Endothelial cell of umbilical vein (primary cell): ENCODE data around the gene DNAL1. TPM values are rescaled to one million over a fixed set of nuclear protein-coding genes. Genes with fewer than 3 reads are reported as not detected.

Experiments used
- BruUV-seq: library from RNA; stranded (reverse); fragments of 400-500 nt; replicated peaks from 2 replicates; lab custom pipeline; 2021; lab: Mats Ljungman, UMichigan
- CTCF ChIA-PET: fragments of 300-600, 350-600 bp; sonication (Branson Sonifier 250); formaldehyde crosslinking; loops from one replicate; lab custom pipeline; 2021; ENCODE audit warnings: antibody characterized with exemption, inconsistent platforms; lab: Charles Lee
- POLR2A ChIA-PET: fragments of 300-600, 350-600 bp; sonication (Branson Sonifier 250); formaldehyde crosslinking; loops from one replicate; lab custom pipeline; 2021; ENCODE audit warnings: antibody characterized with exemption, inconsistent platforms; lab: Charles Lee
- DNase-seq: peaks from one replicate; pipeline ENCODE4 v3.0.0-alpha.2; 2011; ENCODE audit warnings: low read depth, low spot score
- FAIRE-seq: peaks from 2 replicates; lab custom pipeline; 2011; peaks lifted over from hg19 to GRCh38; lab: Jason Lieb, UNC
- H2AFZ ChIP-seq: 2 replicates; pipeline ENCODE4 v1.6.0; 2012; ENCODE audit warnings: low read depth, low read length, control low read depth, inconsistent platforms
- H3K27ac ChIP-seq: 2 replicates; pipeline ENCODE4 v1.5.1; 2011; ENCODE audit warnings: low read depth, mild to moderate bottlenecking, control low read depth, low read length, moderate library complexity; ENCODE audit not compliant: insufficient read depth
- H3K27me3 ChIP-seq, 2 experiments: 2 replicates each; pipeline versions ENCODE4 v1.6.0 to v1.6.1; 2011; ENCODE audit warnings: low read length in 2 of 2, mixed read lengths in 1 of 2; ENCODE audit not compliant: control insufficient read depth in 2 of 2, insufficient read depth in 2 of 2
- H3K36me3 ChIP-seq, 2 experiments: 2 replicates in 1 of 2; 3 replicates in 1 of 2; pipeline ENCODE4 v1.5.1; 2011; ENCODE audit warnings: low read length in 2 of 2, mild to moderate bottlenecking in 1 of 2, moderate library complexity in 1 of 2; ENCODE audit not compliant: control insufficient read depth in 2 of 2, insufficient read depth in 2 of 2; ENCODE audit errors: extremely low read depth in 1 of 2
- H3K4me1 ChIP-seq: 3 replicates; pipeline ENCODE4 v1.5.1; 2011; ENCODE audit warnings: mild to moderate bottlenecking, low read length; ENCODE audit not compliant: control insufficient read depth, insufficient read depth; ENCODE audit errors: extremely low read depth
- H3K4me2 ChIP-seq: 2 replicates; pipeline ENCODE4 v1.6.1; 2011; ENCODE audit warnings: low read length, control low read depth, mixed read lengths; ENCODE audit not compliant: insufficient read depth
- H3K4me3 ChIP-seq, 3 experiments: fragments of 200-600 bp in 1 of 3; sonication (generic), shearing (Covaris generic) in 1 of 3; replicated peaks in 1 of 3; 2 replicates each; pipeline ENCODE4 v1.5.1; 2011 to 2016; ENCODE audit warnings: control low read depth in 3 of 3, low read length in 3 of 3, mild to moderate bottlenecking in 2 of 3, inconsistent platforms in 1 of 3, low read depth in 1 of 3, moderate library complexity in 1 of 3; ENCODE audit not compliant: insufficient read depth in 1 of 3
- H3K79me2 ChIP-seq: 2 replicates; pipeline ENCODE4 v1.6.0; 2012; ENCODE audit warnings: low read length, inconsistent platforms; ENCODE audit not compliant: control insufficient read depth, insufficient read depth
- H3K9ac ChIP-seq: replicated peaks from 2 replicates; pipeline ENCODE3; 2011; ENCODE audit warnings: low read length, control low read depth; ENCODE audit not compliant: insufficient read depth; ENCODE audit errors: extremely low read depth
- H3K9me1 ChIP-seq: replicated peaks from 3 replicates; pipeline ENCODE4 v1.6.0; 2011; ENCODE audit warnings: mild to moderate bottlenecking, low read length; ENCODE audit not compliant: control insufficient read depth, insufficient read depth; ENCODE audit errors: extremely low read depth
- H3K9me3 ChIP-seq: replicated peaks from 2 replicates; pipeline ENCODE4 v1.5.1; 2012; ENCODE audit warnings: low read length, inconsistent platforms; ENCODE audit not compliant: control insufficient read depth, insufficient read depth
- H4K20me1 ChIP-seq: replicated peaks from 2 replicates; pipeline ENCODE3; 2011; ENCODE audit warnings: mild to moderate bottlenecking, low read length; ENCODE audit not compliant: control insufficient read depth, insufficient read depth; ENCODE audit errors: extremely low read depth
- CTCF ChIP-seq, 2 donors: IDR thresholded peaks; 1 replicate in 1 of 2; 2 replicates in 1 of 2; pipeline ENCODE4 v1.5.1; 2011; ENCODE audit warnings: low read length in 2 of 2, mild to moderate bottlenecking in 2 of 2, moderate library complexity in 2 of 2, control low read depth in 1 of 2, inconsistent platforms in 1 of 2, low read depth in 1 of 2; ENCODE audit not compliant: insufficient read depth in 1 of 2; ENCODE audit errors: extremely low read depth in 1 of 2
- EZH2 ChIP-seq: IDR thresholded peaks from 2 replicates; pipeline ENCODE4 v1.6.1; 2012; ENCODE audit warnings: borderline replicate concordance, low read depth, mild to moderate bottlenecking, moderate library complexity, low read length, inconsistent platforms; ENCODE audit not compliant: severe bottlenecking
- FOS ChIP-seq: IDR thresholded peaks from 2 replicates; pipeline ENCODE4 v1.6.1; 2011; ENCODE audit warnings: mild to moderate bottlenecking, low read length, moderate library complexity, borderline replicate concordance; ENCODE audit not compliant: insufficient read depth
- GATA2 ChIP-seq: IDR thresholded peaks from 2 replicates; pipeline ENCODE4 v1.7.0; 2011; ENCODE audit warnings: low read depth, mild to moderate bottlenecking, moderate library complexity, mixed read lengths, low read length; ENCODE audit not compliant: insufficient read length, insufficient read depth
- JUN ChIP-seq: IDR thresholded peaks from 2 replicates; pipeline ENCODE4 v1.6.1; 2011; ENCODE audit warnings: borderline replicate concordance, low read depth; ENCODE audit not compliant: insufficient read length, insufficient read depth
- MYC ChIP-seq: IDR thresholded peaks from one replicate; pipeline ENCODE4 v1.6.1; 2011; ENCODE audit warnings: mild to moderate bottlenecking, low read depth, low read length
- POLR2A ChIP-seq: IDR thresholded peaks from 2 replicates; pipeline ENCODE4 v1.6.1; 2012; ENCODE audit warnings: low read depth, mild to moderate bottlenecking, control low read depth, low read length
- POLR2AphosphoS5 ChIP-seq: IDR thresholded peaks from 2 replicates; pipeline ENCODE4 v1.6.1; 2012; ENCODE audit warnings: low read depth, mild to moderate bottlenecking, control low read depth, low read length, moderate library complexity; ENCODE audit not compliant: insufficient read depth
- dilution Hi-C: fragments of 300-500 bp; cut with MboI; formaldehyde crosslinking; loops from one replicate; pipeline ENCODE4 v1.15.0; 2019; ENCODE audit warnings: low sequenced_read_pairs; ENCODE audit not compliant: extremely low pct_ligation_motif_present
- intact Hi-C: fragments of 100-400 bp; cut with micrococcal nuclease; formaldehyde crosslinking; loops from one replicate; pipeline ENCODE4 v1.10.0; 2022
- polyA plus RNA-seq, 4 experiments: library from polyadenylated mRNA; depleted of rRNA in 3 of 4; stranded (reverse) in 3 of 4; unstranded in 1 of 4; fragments of >200 nt; gene quantifications; 2 replicates each; pipeline versions ENCODE4 v1.2.1 to v1.2.3, GENCODE V29; 2011 to 2012; ENCODE audit warnings: missing spikeins in 1 of 4
- total RNA-seq: library from RNA; stranded (reverse); gene quantifications from 2 replicates; pipeline ENCODE4 v1.2.3, GENCODE V29; 2021
- TF ChIP-seq, protein P1 (sequence below): IDR thresholded peaks from 2 replicates; pipeline ENCODE4 v1.6.1; 2011; ENCODE audit not compliant: insufficient read depth, insufficient read length

The DNAL1 gene
- total and polyA plus RNA-seq, 2 donors (not counting 3 experiments of a cell fraction or from before 2014, with no cell fraction given) = 2.4 to 15.3 TPM

- dilution Hi-C loops = no loop called here
Observed at GRCh38 chr14:73616831-73617230, 28.0 kb upstream of the DNAL1 start.

GRCh38 chr14:73619524-73619923 is 25.3 kb upstream of the DNAL1 start:
- no peaks in the 10 kb centered on the region for H3K4me1 ChIP-seq
- H3K9me3 ChIP-seq = no peaks in the 10 kb centered on the region
- BruUV-seq = no TSS peak
- CTCF ChIA-PET = interaction anchor here (1.0 to 2.2 kb wide), 3 partner anchors 10 to 15 kb away, joined by 4 to 8 read pairs (median 4); no protein-coding TSS in a partner anchor
- dilution Hi-C loops (no loop called here), intact Hi-C loops (no loop called here)
- FAIRE-seq (no peak), DNase-seq (no peak)
- POLR2A ChIA-PET = no interaction called here
- H3K36me3 ChIP-seq = no peaks in the 10 kb centered on the region
- H3K9ac ChIP-seq = no peak overlapping the region
- H3K9me1 ChIP-seq = no peaks in the 10 kb centered on the region
- H3K4me2 ChIP-seq = no peak overlapping the region
- H3K4me3 ChIP-seq = no peak overlapping the region
- peaks cover 0 to 2% of the 10 kb centered on the region in 2 experiments for H3K27me3 ChIP-seq
- H3K79me2 ChIP-seq = no peaks in the 10 kb centered on the region
- H4K20me1 ChIP-seq = no peaks in the 10 kb centered on the region
- TF ChIP-seq JUN (no peak), EZH2 (no peak), POLR2AphosphoS5 (no peak), MYC (no peak), FOS (no peak), CTCF (IDR thresholded peaks at IDR 0.05; ENCODE audit: extremely low read depth in 1 of 2, insufficient read depth in 1 of 2, low read depth in 1 of 2, low read length in 2 of 2) (no peak), POLR2A (no peak), GATA2 (no peak)
- TF ChIP-seq, protein P1, sequence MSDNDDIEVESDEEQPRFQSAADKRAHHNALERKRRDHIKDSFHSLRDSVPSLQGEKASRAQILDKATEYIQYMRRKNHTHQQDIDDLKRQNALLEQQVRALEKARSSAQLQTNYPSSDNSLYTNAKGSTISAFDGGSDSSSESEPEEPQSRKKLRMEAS = no peak
- H3K27ac ChIP-seq = no peak overlapping the region
- no peak overlapping the region for H2AFZ ChIP-seq

More at GRCh38 chr14:73616831-73617230, 28.0 kb upstream of the DNAL1 start:
- Histone ChIP-seq H3K27ac (no peak overlapping the region), H3K36me3 (no peaks in the 10 kb centered on the region), H3K4me1 (no peaks in the 10 kb centered on the region), H4K20me1 (no peaks in the 10 kb centered on the region), H3K4me3 (no peak overlapping the region), H3K27me3 (peaks cover 0 to 2% of the 10 kb centered on the region in 2 experiments), H3K9me1 (no peaks in the 10 kb centered on the region), H2AFZ (no peak overlapping the region), H3K9ac (no peak overlapping the region), H3K79me2 (no peaks in the 10 kb centered on the region), H3K9me3 (no peaks in the 10 kb centered on the region), H3K4me2 (no peak overlapping the region)
- FAIRE-seq (no peak), DNase-seq (no peak)
- BruUV-seq = no TSS peak
- ChIA-PET POLR2A (no interaction called here), CTCF (no interaction called here)
- TF ChIP-seq CTCF (IDR thresholded peaks at IDR 0.05; ENCODE audit: extremely low read depth in 1 of 2, insufficient read depth in 1 of 2, low read depth in 1 of 2, low read length in 2 of 2) (no peak), POLR2AphosphoS5 (no peak)
- intact Hi-C loops = no loop called here
